IPS-NIHi7 (cell line): ENCODE data around the gene SERHL2.
"Not testable (repeated sequence)": the region's sequence is repeated elsewhere in the genome, so short reads cannot be mapped to it uniquely, and the experiment has no call there.

ENCODE experiments used
- DNase-seq: peaks from one replicate; pipeline ENCODE4 v3.0.0; 2012; ENCODE audit warnings: mixed read lengths; ENCODE audit errors: extremely low spot score

Gene SERHL2

DNA sequence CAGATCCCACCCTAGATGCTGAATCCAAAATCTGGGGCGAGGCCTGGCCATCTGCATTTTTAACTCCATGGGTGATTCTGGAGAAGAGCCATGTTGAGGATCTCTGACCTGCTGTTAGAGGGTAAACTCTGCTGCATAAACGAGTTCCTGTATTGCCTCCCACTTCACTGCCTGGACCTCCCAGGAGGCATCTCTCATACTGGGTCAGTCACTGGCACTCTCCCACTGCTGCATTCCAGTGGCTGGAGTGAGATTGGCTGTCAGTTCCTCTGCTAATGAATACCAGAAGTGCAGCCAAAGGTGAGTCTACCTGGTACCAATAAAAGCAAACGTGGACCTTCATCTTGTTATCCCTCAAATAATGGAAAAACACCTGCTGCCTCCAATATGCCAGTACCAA is 50.6 kb downstream of the SERHL2 start:
- DNase-seq, result no peak

DNA sequence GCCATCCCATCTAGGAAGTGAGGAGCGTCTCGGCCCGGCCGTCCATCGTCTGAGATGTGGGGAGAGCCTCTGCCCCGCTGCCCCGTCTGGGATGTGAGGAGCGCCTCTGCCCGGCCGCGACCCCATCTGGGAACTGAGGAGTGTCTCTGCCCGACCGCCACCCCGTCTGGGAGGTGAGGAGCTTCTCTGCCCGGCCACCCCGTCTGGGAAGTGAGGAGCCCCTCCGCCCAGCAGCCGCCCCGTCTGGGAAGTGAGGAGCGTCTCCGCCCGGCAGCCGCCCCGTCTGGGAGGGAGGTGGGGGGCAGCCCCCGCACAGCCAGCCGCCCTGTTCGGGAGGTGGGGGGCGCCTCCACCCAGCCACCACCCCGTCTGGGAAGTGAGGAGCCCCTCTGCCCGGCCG is 53.9 kb downstream of the SERHL2 start:
- not testable (repeated sequence) for DNase-seq

DNA sequence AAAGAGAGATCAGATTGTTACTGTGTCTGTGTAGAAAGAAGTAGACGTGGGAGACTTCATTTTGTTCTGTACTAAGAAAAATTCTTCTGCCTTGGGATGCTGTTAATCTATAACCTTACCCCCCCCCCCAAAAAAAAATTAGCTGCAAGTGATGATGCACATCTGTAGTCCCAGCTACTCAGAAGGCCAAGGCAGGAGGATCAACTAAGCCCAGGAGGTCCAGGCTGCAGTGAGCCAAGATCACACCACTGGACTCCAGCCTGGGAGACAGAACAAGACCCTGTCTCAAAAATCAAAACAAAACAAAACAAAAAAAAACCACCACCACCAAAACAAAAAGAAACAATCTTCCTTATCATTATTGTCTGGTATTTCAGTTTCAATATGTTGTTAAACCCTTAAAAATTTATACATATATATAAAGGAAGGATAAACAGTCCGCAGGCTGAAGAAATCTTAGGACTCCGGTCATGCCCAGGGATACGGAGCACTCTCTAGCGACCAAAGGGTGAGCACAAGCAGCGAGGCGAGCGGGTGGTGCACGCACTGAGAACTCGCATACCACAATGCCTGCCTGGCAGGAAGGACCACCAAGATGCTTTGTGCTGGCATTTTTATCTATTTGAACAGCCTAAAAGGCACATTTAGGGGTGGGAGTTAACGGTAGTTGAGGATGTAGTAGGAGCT is 54.5 kb downstream of the SERHL2 start:
- no peak for DNase-seq

DNA sequence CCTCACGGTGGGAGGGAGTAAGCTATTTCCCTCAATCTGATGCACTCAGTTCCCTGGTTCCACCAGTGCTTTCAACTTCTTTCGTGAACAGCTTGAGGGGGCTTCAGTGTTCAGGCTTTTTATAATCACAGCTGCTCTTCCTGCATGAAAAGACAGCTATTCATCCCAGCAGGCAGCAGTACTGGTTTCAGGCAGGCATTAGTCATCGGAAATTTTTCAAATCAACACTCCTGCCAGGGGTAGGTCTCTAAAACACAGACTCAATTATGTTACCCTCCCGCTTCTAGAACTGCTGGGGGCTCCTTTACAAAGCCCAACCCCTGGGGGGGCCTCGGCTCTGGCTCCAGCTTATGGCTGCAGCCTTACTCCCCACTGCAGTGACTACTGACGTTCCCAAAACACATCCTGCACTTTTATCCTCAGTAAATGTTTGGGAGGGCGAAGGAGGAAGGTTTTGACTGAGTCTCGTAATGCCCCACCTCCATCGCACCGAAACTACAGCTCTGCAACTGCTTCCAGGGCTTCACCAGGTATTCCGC is 55.1 kb downstream of the SERHL2 start:
- DNase-seq, result no peak

DNA sequence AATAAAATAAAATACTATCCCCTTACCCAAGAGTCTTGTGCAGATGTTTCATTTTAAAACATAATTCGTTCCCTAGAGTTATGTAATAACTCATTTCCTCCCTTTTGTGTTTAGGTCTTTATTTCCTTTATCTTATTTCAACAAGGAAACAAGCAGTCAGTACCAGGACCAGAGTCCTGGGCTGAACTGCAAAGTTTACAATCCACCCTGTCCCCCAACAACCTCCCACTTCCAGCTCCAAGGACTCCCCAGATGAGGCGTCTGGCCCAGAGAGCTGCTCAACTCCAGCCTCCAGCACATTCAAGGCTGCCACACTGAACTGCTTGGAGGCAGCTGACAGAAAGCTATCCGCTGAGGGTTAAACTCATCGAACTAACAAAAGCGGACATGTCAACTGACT is 56.4 kb downstream of the SERHL2 start:
- no peak for DNase-seq

DNA sequence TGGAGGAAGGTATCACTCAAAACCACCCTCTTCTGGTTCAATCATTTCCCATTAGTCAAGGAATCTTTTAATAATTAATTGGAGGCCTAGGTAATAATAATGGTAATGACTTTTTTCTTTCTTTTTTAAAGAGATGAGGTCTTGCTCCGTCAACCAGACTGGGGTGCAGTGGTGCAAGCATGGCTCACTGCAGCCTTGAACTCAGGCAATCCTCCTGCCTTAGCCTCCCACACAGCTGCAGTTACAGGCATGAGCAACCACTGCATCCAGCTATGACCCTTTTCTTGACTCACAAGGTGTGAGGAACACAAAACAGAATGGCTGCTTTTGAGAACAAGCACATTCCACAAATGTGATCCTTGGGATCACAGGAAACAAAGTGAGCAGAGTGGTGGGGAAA is 57.3 kb downstream of the SERHL2 start:
- DNase-seq, result no peak

DNA sequence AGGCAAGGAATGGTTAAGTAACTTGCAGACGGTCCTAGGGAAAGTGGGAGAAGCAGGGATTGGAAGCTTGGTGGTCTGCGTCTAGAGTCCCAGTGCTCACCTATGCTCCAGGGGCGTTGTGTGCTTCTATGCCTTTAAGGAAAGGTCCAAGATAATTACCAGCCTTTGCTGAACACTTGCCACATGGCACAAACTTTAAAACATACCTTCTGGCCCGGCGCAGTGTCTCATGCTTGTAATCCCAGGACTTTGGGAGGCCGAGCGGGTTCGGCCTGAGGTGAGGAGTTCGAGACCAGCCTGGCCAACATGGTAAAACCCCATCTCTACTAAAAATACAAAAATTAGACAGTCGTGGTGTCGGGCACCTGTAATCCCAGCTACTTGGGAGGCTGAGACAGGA is 58.6 kb downstream of the SERHL2 start:
- no peak for DNase-seq

DNA sequence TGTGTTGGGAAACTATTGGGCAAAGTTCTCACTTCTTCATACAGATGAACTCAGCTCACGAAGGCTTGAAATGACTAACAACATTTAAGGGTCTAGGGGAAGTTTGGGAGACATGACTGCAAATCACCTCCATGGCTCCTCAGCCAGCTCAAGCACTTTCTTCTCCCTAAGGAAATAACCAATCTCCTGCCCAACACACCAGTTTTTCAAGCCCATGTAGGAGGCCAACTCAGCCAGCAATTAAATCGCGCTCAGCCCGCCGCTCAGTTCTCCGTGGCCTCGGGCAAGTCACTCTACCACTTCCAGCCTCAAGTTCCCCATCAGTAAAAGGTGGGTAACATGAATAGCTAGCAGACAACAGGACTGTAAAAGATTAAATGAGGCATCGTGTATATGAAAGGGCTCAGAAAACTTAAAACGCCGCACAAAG is 60.1 kb downstream of the SERHL2 start:
- DNase-seq, result no peak

DNA sequence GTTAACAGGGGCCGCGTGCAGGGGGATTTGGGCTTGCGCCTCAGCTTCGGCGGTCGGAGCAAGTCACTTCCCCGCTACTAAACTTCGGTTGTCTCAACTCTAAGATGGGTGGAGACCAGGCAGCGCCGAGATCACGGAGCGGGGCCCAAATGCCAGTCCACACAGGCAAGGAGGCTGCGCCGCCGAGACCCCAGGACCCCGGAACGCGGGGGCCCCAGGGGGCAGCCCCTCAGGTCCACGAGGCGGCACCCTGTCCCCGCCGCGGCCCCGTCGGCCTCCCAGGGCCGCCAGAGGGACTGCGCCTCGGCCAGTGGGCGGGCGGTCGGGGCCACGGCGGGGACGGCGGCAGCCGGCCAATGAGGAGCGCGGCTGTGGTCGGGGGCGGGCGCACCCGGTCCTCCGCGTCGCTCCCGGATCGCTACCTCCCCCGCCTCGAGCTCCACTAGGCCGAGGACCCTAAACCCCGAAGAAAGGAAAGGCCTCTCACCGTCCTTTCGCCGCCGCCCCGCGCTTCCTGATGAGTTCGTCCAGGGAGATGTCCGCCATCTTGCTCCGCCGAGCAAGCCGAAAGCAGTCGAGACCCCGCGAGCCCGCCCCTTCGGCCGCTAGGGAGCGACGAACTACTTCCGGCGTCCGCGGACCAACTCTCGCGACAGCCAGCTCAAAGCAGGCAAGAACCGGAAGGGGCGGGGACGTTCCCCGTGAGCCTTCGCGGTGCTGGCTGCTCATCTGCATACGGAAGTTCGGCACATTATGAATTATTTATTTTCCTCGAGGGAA is 60.7 kb downstream of the SERHL2 start, which contains the start of gene POLDIP3:
TSS of gene POLDIP3 (minus strand) at position 572 of the 780 bp plus-strand sequence. CDS start at position 546, 26 bp downstream.
- peak; percentile 96 for DNase-seq

DNA sequence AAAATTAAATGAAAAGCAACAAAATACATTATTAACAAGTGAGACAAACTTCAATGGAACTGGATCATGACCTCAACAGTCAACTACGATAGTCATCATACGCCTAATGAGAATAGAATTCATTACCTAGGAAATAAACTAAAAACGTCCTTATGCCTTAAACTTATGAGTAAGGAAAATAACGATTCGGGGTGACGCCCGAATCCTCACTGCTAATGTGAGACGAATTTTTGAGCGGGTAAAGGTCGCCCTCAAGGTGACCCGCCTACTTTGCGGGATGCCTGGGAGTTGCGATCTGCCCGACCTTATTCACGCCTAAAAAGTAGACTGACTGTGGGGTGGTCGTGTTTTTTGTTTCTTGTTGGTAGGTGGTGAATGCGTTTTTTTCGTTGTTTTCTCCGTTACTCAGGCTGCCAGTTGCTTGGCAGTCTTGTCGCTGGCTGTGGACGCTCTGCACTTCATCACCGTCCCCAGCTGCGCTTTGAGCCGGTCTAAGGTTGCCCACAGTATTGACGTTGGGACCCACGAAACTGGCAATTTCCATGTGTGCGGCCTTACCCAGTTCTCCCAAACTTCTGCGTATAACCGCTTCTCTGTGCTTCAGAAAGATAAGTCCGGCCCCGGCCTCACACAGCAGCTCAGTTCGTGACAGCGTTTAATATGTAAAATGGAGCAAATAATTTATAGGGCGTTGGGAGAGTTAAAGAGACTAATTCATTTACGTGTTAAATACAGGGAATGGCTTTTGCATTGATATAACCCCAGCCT is 61.5 kb downstream of the SERHL2 start:
- DNase-seq, result peak; percentile 80

DNA sequence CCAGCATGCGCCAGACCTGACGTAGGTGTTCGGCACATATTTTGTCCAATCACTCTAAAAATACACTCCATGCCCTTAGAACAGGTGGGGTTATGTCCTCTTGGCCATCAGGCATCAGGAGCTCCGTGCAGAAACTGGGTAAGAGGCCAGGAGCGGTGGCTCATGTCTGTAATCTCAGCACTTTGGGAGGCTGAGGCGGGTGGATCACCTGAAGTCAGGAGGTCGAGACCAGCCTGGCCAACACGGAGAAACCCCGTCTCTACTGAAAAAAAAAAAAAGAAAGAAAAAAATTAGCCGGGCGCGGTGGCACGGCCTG is 62.1 kb downstream of the SERHL2 start:
- DNase-seq, result not testable (repeated sequence)

DNA sequence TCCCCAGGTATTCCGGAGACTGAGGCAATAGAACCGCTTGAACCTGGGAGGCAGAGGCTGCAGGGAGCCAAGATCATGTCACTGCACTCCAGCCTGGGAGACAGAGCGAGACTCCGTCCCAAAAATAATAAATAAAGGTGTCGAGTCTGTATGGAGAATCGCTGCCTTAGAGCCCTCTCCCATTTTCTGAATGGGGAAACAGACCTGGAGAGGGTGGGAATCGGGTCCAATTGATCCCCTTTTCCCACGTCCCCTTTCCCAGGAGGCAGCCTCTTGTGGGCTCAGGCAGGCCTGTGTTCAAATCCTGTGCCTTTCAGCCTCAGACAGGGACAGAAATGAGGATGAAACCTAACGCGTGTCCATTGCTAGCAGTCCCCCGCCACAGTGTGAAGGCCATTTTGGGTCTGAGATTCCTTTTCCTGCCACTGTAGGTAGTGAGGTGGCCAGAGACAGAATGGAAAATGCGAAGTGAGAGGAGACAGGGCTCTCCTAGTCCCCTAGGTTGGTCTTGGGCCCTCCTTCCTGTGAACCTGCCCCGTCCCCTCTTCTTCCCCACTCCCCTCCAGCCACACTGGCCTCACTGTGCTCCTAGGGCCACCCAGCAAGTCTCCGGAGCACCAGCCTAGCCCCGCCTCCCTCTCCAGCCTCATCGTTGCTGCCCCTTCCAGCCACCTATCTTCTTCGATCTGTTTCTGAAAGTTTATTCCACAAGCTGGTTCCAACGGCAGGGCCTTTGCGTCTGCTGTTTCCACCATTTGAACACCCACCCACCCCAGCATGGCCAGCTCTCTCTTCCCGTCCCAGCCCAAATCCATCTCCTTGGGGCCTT is 63.6 kb downstream of the SERHL2 start:
- DNase-seq, result no peak

DNA sequence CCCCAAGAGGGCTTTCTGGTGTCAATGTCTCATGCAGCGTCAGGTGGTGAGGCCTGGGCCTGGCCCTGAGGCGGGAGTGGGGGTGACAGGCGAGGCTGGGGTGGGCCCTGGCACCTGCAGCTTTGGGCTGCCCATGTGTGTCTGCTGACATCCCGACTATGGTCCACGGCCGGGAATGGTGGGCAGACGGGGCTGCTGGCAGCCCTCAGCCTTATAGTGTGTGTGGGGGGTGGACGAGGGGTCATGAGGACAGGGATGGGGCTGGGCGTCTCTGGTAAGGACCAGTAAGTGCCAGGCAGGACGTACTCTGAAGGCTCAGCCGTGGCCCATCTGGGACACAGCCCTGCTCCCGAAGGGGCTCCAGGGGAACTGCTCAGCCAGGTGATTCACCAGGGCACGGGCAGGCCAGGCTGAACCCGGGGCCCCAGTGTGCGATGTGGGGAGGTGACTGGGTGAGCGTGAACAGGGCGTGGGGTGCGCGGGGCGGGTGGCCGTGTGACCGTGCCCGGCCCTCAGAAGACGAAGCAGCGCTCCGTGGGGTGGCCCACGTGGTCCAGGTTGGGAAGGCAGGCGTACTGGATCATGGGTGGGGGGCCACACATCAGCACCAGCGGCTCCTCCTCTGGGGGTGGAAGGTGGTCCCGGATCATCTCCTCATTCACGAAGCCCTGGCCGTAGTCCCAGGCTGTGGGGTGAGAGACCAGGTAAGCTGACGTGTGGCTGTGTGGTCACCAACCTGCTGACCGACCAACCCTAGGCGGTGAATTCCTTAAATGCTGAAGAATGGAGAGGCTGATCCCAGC is 65.7 kb downstream of the SERHL2 start:
- DNase-seq, result no peak

DNA sequence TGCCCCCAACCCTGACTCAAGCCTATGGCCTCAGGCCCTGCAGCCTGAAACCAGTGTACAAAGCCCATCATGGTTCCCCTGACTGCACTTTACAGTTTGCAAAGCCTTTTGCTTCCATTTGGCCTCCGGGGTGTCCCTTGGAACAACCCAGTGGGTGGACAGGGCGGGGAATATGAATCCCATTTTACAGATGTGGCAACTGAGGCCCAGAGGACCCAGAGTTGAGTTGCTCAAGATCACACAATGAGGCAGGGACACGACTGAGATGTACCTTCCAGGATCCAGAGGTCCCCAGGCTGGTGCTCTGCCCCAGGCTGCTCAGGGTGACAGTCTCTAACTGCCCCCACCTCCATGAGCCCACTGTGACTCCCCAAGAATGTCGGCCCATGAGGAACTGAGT is 66.3 kb downstream of the SERHL2 start:
- DNase-seq, result no peak

DNA sequence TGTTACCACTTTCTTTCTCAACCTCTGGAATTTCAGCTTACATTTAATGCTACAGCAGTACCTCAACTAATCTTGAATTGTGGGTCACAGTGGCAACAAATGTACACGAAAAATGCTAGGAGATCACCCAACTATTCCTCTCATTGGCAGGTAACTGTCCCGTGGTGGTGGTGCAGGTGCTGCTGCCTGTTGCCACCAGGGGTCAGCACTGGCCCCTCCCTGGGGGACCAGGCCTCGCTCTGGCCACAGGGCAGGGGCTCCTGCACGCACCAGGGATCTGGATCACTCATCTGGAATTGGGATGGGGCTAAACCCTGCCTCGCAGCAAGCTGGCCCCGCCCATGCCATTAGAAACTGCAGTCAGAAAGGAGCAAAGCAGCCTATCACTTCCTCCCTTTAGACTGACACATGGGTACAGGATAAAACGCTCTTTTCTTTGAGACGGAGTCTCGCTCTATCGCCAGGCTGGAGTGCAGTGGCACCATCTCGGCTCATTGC is 67.8 kb downstream of the SERHL2 start:
- peak; percentile 97 for DNase-seq

DNA sequence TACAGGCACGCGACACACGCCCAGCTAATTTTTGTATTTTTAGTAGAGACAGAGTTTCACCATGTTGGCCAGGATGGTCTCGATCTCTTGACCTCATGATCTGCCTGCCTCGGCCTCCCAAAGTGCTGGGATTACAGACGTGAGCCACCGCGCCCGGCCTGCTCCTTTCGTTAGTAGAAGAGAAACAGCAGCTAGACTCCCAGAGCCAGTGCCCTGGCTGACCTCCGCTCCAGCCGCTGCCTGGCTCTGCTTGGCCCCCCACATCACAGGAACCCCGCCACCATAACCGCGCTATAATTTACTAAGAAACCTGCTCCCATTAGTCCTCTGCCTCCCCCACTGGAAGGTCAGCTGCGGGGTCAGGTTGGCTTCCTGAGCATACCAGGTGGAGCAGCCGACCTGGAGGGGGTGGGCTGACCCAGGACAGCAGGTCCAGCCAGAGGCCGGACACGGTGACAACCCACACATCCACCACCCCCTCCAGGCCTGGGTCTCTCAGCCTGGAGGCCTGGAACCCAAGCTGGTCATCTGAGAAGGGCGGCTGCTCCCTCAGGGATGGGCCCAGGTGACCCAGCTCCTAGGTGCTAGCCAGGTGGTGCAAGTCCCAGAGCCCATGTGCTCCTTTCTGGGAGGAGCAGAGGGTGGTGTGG is 68.4 kb downstream of the SERHL2 start:
- no peak for DNase-seq

DNA sequence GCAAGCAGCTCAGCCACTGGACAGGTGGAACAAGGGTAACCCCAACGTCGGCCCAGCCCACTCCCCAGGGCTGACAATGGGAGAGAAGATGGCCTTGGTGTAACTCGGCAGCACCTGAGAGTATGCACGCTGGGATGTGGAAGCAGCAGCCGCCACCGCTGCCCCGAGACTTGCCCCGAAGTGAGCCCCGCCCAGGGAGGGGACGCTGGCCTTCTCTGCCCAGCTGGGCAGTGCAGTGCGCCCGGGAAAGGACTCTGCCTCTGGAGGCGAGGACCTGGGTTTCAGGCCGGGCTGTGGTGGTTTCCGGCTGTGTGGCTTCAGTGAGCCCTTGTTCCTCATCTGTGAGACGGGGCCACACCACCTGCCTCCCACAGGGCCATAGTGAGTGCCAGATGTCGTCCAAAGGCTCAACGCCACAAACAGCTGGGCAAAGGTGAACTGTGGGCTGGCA is 69.6 kb downstream of the SERHL2 start:
- DNase-seq, result no peak
